Activated T-cell treated with anti-CD3 and anti-CD28 coated beads, Interleukin-2, amount 50 U/mL, for 72 hours (primary cell): Measurements from ENCODE around the gene VOPP1. TPM values are rescaled to one million over a fixed set of nuclear protein-coding genes. Genes with fewer than 3 reads are reported as not detected.
"Not testable (repeated sequence)": the region's sequence is repeated elsewhere in the genome, so short reads cannot be mapped to it uniquely, and the experiment has no call there.

Experiments used
- ATAC-seq, 2 donors: fragments of 150-1000 bp; cut with Tn5 transposase; replicated peaks in 1 of 2; 2 replicates each; pipeline ENCODE4 v1.10.0; 2021; ENCODE audit warnings: moderate library complexity in 2 of 2, mild to moderate bottlenecking in 1 of 2
- DNase-seq, 2 donors: peaks; one replicate each; pipeline ENCODE4 v3.0.0; 2021 to 2022; ENCODE audit warnings: mixed read lengths in 1 of 2
- H3K27ac Mint-ChIP-seq: one replicate; pipeline ENCODE4 v1.8.0; 2022; ENCODE audit warnings: mild to moderate bottlenecking, moderate library complexity, mixed read lengths
- H3K27me3 Mint-ChIP-seq: one replicate; pipeline ENCODE4 v1.8.0; 2022; ENCODE audit warnings: low read depth, mixed read lengths
- H3K36me3 Mint-ChIP-seq, 2 donors: one replicate each; pipeline ENCODE4 v1.8.0; 2022; ENCODE audit warnings: mixed read lengths in 2 of 2, mild to moderate bottlenecking in 1 of 2; ENCODE audit not compliant: insufficient read depth in 2 of 2
- H3K4me1 Mint-ChIP-seq: one replicate; pipeline ENCODE4 v1.8.0; 2022; ENCODE audit warnings: low read depth, mixed read lengths
- H3K4me3 Mint-ChIP-seq, 2 donors: one replicate each; pipeline ENCODE4 v1.8.0; 2022; ENCODE audit warnings: mild to moderate bottlenecking in 2 of 2, mixed read lengths in 2 of 2, moderate library complexity in 2 of 2
- H3K9me3 Mint-ChIP-seq, 2 donors: one replicate each; pipeline ENCODE4 v1.8.0; 2022; ENCODE audit warnings: mixed read lengths in 2 of 2
- total RNA-seq, 2 donors: library from RNA; stranded (reverse); gene quantifications; one replicate each; pipeline ENCODE4 v1.2.3, GENCODE V29; 2022

The VOPP1 gene
- total RNA-seq, 2 donors from 2014 or later: 90.8 to 91.1 TPM

DNA sequence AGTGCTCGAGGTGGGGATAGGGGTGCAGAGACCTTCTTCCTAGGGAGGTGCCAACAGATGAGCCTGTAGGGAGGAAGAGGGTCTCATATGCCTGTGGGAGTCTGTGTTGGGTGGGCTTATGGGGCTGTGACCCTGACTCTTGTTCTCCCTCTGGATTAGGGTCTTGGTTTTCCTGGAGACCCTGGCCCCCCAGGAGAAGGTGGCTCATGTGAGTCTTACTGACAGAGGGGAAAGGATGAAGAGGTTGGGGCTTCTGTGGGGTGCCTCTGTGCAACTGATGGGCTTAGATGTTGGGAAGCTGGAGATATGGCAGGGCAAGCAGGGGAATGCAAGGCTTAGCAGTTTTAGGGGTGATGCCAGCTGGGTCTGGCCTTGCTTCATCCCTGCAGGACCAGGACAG is 20.2 kb upstream of the VOPP1 start:
- ATAC-seq (no peak), DNase-seq (no peak)
- Mint-ChIP-seq H3K27ac (no peak overlapping the region), H3K36me3 (no peaks in the 10 kb centered on the region), H3K27me3 (no peaks in the 10 kb centered on the region), H3K4me3 (no peak overlapping the region), H3K9me3 (no peaks in the 10 kb centered on the region), H3K4me1 (no peaks in the 10 kb centered on the region)

DNA sequence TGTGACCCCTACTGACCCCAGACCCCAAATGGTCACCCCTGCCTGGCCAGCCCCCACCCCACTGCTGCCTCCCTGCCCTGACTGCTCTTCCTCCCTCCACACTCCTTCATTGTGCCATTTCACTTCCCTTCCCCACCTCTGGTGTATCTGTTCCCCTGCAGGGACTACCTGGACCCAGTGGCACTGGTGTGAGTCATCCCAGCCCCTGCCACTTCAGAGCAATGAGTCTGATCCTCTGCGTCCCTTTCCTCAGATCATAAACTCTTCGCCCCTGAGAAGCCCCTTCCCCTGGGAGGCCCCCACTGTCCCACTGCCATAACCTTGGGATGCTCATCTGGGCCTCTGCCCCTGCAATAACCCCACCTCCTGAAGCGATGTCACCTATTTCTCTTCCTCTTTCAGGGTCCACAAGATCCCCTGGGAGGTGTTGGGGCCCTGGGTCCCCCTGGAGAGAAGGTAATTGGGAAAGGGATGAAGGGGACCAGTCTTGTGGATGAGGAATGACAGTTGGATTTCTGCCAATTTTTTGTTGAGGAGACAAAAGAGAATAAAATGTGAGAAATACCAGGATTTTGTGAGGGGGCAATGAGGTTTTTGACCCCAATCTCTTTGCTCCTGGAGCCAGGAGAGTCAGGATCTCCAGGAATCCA is 19.1 kb upstream of the VOPP1 start:
- Mint-ChIP-seq H3K27ac (no peak overlapping the region), H3K27me3 (no peaks in the 10 kb centered on the region)
- DNase-seq: no peak

DNA sequence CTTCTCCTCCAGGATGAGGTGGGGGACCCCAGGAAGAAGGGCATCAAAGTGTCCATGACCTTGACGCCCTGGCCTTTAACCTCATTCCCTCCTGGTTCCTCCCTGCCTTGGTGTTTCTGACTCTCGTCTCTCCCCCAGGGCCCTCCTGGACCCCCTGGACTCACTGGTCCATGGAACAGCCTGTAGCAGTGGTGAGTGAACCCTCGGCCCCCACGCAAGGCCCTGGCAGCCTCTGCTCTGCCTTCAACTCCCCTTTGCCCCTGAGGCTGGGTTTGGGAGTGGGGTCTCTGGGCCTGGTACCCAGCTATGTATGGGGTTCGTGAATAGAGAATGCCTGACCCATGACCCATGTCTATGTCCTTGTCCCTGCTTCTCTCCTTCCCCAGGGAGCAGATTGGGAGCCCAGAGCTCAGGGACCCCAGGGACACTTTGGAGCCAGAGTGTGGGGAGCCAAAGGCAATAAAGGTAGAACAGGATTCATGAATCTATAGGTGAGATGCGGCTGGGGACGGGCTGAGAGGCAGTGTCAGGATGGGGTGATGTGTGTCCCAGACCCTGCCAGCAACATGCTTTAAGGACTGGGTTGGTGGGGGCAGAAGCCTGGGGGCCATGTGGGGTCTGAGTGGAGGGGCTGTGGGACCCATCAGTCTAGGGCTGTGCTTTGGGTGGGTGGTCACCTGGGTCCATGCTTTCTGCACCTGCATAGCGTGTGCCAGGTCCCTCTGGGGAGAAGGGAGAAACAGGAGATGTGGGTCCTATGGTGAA is 18.4 kb upstream of the VOPP1 start:
- ATAC-seq: no peak
- Mint-ChIP-seq H3K27ac (no peak overlapping the region), H3K27me3 (no peaks in the 10 kb centered on the region), H3K4me3 (no peak overlapping the region), H3K9me3 (no peaks in the 10 kb centered on the region), H3K4me1 (no peaks in the 10 kb centered on the region), H3K36me3 (no peaks in the 10 kb centered on the region)
- DNase-seq: no peak

More for the DNA sequence above, 19.1 kb upstream of the VOPP1 start:
- no peaks in the 10 kb centered on the region for H3K4me1 Mint-ChIP-seq
- H3K9me3 Mint-ChIP-seq: no peaks in the 10 kb centered on the region
- peak in 1 of 2 donors; percentile 29 for ATAC-seq
- H3K36me3 Mint-ChIP-seq: no peaks in the 10 kb centered on the region
- H3K4me3 Mint-ChIP-seq: no peak overlapping the region

DNA sequence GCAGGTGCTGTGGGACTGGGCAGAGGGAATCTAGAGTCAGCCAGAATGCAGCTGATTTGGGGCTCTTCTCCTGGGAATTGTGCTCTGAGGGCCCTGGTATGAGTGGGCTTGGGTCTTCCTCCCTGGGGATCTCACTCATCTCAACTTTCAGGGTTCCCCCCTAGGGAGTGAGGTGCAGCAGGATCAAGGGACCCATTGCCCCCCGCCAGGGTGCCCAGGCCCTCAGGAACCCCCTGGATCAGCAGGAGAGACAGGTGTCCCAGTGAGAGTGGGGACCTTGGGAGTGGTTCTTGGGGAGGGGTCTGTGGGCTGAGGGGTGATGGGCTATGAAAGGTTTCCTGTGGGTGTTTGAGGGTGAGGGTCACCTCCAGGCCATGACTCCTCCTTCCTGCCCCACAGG is 17.6 kb upstream of the VOPP1 start:
- ATAC-seq: no peak
- Mint-ChIP-seq H3K27ac (no peak overlapping the region), H3K27me3 (no peaks in the 10 kb centered on the region), H3K4me1 (no peaks in the 10 kb centered on the region), H3K9me3 (no peaks in the 10 kb centered on the region), H3K4me3 (no peak overlapping the region), H3K36me3 (no peaks in the 10 kb centered on the region)
- DNase-seq: no peak

DNA sequence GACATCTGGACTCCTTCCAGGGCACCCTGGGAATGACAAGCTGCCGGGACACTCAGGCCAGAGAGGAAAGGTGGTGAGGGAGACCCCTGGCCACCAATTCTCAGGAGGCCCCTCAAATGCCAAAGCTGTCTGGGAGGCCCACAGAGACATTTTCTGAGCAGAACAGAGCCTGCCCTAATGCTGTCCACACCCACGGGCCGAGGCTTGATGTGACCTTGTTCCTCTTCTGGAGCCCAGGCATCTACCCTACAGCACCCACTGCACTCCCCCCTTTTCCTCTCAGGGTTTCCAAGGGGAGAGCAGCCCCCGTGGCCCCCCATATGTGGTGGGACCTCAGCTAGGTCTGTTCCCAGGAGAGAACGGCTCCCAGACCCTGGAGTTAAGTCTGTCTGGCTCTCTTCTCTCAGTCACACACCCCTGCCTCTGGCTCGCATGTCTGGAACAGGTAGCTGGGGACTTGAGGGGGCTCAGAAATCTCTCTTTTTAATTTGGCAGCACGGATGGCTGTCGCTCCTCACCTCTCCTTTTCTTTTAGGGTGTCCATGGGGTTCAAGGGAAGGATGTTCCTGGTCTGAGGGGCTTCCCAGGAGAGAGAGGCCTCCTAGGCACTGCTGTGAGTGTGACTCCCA is 16.8 kb upstream of the VOPP1 start:
- Mint-ChIP-seq H3K4me1 (no peaks in the 10 kb centered on the region), H3K36me3 (no peaks in the 10 kb centered on the region), H3K9me3 (no peaks in the 10 kb centered on the region)

DNA sequence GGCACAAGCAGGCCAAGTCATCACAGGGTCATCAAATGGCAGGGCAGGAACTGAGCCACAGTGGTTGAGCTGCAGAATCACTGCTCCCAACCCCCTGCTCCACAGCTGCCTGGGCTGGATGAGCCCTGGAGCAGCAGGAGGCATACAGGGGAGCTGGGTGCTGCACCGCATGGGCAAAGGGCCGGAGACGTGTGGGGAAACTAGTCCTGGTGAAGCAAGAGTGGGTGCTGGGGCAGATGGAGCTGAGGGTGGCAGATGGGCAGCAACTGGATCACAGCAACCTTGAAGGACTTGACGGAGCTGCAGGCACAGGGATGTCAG is 16.0 kb upstream of the VOPP1 start:
- H3K9me3 Mint-ChIP-seq: no peaks in the 10 kb centered on the region

More for the DNA sequence above, 16.8 kb upstream of the VOPP1 start:
- no peak for ATAC-seq
- no peaks in the 10 kb centered on the region for H3K27me3 Mint-ChIP-seq
- H3K27ac Mint-ChIP-seq: no peak overlapping the region
- H3K4me3 Mint-ChIP-seq: no peak overlapping the region
- no peak for DNase-seq

DNA sequence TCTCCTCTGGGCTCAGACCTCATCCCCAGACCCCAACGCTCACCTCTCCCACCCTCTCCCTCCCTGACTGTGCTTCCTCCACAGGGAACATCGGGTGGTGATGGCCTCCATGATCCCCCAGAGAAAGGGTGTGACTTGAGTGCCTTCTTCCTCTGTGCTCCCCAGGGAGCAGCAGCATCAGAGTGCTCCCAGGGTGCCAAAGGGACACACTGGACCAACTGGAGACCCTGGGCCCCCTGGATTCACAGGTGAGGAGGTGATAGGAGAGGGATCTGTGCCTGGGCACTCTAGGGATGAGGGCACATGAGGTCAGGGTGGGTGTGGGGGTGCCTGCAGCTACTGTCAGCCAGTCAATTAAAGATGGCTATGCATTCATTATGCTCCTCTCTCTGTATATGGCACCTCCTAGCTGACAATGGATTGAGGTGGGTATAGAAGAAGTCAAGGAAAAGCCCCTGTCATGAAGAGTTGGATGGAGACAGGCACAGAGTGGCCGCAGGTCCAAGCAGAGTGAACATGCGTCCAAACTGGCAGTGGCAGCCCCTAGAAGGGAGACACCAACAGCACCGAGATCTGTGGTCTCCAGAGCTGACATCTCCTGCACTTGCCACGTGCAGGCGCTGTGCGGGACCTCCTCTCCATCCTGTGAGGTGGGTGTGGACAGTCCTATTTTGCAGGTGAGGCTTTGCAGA is 15.5 kb upstream of the VOPP1 start:
- H3K9me3 Mint-ChIP-seq: no peaks in the 10 kb centered on the region
- no peak overlapping the region for H3K4me3 Mint-ChIP-seq
- no peaks in the 10 kb centered on the region for H3K4me1 Mint-ChIP-seq
- ATAC-seq: no peak
- DNase-seq: no peak
- no peaks in the 10 kb centered on the region for H3K27me3 Mint-ChIP-seq
- no peaks in the 10 kb centered on the region for H3K36me3 Mint-ChIP-seq
- H3K27ac Mint-ChIP-seq: no peak overlapping the region

More for the DNA sequence above, 16.0 kb upstream of the VOPP1 start:
- Mint-ChIP-seq H3K4me3 (no peak overlapping the region), H3K4me1 (no peaks in the 10 kb centered on the region), H3K27ac (no peak overlapping the region), H3K27me3 (no peaks in the 10 kb centered on the region), H3K36me3 (no peaks in the 10 kb centered on the region)
- DNase-seq (no peak), ATAC-seq (peak in 1 of 2 donors; percentile 39)

DNA sequence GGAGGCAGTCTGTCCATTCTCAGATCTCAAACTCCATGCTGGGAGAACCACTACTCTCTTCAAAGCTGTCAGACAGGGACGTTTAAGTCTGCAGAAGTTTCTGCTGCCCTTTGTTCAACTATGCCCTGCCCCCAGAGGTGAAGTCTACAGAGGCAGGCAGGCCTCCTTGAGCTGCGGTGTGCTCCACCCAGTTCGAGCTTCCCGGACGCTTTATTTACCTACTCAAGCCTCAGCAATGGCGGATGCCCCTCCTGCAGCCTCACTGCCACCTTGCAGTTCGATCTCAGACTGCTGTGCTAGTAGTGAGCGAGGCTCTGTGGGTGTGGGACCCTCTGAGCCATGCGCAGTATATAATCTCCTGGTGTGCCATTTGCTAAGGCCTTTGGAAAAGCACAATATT is 10.4 kb upstream of the VOPP1 start:
- DNase-seq, ATAC-seq, H3K36me3 Mint-ChIP-seq, H3K27me3 Mint-ChIP-seq, H3K27ac Mint-ChIP-seq, H3K4me3 Mint-ChIP-seq, H3K4me1 Mint-ChIP-seq, H3K9me3 Mint-ChIP-seq: not testable (repeated sequence)

DNA sequence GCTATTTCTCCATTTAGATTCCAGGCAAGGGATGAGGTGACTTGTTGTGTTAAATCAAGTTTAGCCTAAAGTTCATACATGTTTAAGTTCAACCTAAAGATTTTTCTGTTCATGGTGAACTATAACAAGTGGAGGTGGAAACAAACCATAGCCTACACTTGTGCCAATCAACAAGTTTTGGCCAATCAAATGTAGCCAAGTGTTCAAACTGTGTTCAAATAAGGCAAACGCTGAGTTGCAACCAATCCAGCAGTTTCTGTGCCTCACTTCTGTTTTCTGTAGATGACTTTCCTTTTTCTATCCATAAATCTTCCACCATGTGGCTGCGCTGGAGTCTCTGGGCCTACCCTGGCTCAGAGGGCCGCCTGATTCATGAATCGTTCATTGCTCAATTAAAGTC is 4.5 kb upstream of the VOPP1 start:
- no peak for DNase-seq
- Mint-ChIP-seq H3K4me1 (peaks cover 38% of the 10 kb centered on the region), H3K27me3 (no peaks in the 10 kb centered on the region), H3K36me3 (peaks cover 0 to 4% of the 10 kb centered on the region in 2 donors), H3K9me3 (no peaks in the 10 kb centered on the region), H3K27ac (no peak overlapping the region), H3K4me3 (no peak overlapping the region)
- no peak for ATAC-seq

DNA sequence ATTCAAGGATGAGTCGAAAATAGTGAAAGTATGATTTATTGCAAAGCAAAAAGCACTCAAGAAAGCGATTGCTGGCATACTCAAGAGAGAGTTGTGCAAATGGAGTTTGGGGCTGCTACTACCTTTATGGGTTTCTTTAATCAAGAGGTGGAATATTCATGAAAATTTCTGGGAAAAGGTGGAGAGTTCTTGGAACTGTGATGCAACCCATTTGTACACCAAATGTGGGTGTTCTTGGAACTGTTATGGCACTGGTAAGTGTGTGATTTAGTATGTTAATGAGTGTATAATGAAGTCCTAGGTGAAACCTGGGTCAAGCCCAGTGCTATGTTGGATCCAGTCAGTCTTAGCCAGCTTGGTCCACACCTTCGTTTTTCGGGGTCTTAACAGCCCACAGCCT is 3.4 kb upstream of the VOPP1 start:
- peak overlapping the region; percentile 10 to 33 for H3K4me3 Mint-ChIP-seq
- peaks cover 43% of the 10 kb centered on the region for H3K4me1 Mint-ChIP-seq
- H3K27me3 Mint-ChIP-seq: no peaks in the 10 kb centered on the region
- no peak overlapping the region for H3K27ac Mint-ChIP-seq
- no peaks in the 10 kb centered on the region for H3K9me3 Mint-ChIP-seq
- DNase-seq (no peak), ATAC-seq (no peak)
- H3K36me3 Mint-ChIP-seq: peaks cover 0 to 6% of the 10 kb centered on the region in 2 donors

DNA sequence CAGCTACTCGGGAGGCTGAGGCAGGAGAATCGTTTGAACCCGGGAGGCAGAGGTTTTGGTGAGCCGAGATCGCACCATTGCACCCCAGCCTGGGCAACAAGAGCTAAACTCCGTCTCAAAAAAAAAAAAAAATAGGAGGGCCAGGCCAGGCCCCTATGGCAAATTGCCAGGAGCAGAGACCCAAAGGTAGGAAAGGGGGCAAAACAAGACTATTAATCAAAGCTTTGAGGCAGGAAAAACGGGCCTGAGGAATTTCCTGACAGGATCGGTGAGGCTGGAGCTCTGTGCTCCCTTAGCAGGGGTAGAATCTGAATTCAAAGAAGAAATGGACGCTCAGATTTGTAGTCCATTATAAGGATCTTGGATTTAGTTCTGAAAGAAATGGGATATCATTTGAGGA is 2.8 kb upstream of the VOPP1 start:
- no peak overlapping the region for H3K27ac Mint-ChIP-seq
- DNase-seq (no peak), ATAC-seq (no peak)
- no peaks in the 10 kb centered on the region for H3K27me3 Mint-ChIP-seq
- peaks cover 47% of the 10 kb centered on the region for H3K4me1 Mint-ChIP-seq
- H3K9me3 Mint-ChIP-seq: no peaks in the 10 kb centered on the region
- H3K4me3 Mint-ChIP-seq: no peak overlapping the region
- peaks cover 0 to 6% of the 10 kb centered on the region in 2 donors for H3K36me3 Mint-ChIP-seq

DNA sequence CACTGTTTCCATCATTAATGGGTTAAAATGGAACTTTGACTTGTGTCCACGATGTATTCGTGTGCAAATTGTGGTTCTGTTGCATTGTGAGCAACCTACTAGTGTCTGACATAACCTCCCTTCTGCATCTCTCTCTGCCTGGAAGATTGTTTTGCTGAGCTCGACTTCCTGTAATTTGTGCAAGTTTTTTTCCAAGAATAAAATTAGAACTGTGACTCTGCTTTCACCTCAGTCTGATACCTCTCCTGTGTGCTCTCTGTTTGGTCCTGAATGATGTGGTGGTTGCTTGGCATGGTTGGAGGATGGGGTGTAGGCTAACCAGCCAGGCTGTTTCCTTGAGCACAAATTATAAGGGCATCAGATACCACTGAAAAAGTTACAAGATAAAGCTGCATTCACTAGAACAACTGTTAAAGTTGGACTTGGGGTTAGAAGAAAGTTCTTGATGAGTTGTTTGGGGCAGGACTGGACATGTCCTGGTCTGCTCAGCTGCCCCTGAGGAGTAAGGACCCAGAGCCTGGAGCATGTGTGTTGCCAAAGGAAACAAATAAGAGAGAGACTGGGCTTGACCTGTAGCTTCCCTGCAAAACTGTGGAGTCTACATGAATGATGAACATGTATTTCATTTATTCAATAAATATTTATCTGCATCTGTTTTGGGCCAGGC is 1.9 kb upstream of the VOPP1 start:
- Mint-ChIP-seq H3K27me3 (no peaks in the 10 kb centered on the region), H3K4me3 (peak overlapping the region; percentile 85 to 89), H3K36me3 (peaks cover 0 to 5% of the 10 kb centered on the region in 2 donors), H3K9me3 (no peaks in the 10 kb centered on the region), H3K4me1 (peaks cover 54% of the 10 kb centered on the region), H3K27ac (peak overlapping the region; percentile 76)
- no peak for DNase-seq
- ATAC-seq: peak in 1 of 2 donors; percentile 6
